ENCODE measurements around the gene P2RX6. TPM values are rescaled to one million over a fixed set of nuclear protein-coding genes. Genes with fewer than 3 reads are reported as not detected.
"Not testable (repeated sequence)": the region's sequence is repeated elsewhere in the genome, so short reads cannot be mapped to it uniquely, and the experiment has no call there.

The P2RX6 gene
- total RNA-seq, 6 donors from 2014 or later = 0.39 to 22.0 (median 0.65) TPM

GRCh38 chr22:21054714-21055563 lies 40.0 kb downstream of the P2RX6 start:
- H3K36me3 ChIP-seq = no peaks in the 10 kb centered on the region
- peak in 1 of 2 donors; percentile 46 for DNase-seq
- ATAC-seq (ENCODE audit: low FRiP score in 2 of 2) = no peak
- H3K4me3 ChIP-seq = no peak overlapping the region
- 80 to 85% methylated on average over 11 of the region's 11 CpGs for WGBS, 2 donors
- TF ChIP-seq EP300 (IDR thresholded peaks at IDR 0.05) (no peak), CTCF (IDR thresholded peaks at IDR 0.05) (no peak), POLR2AphosphoS5 (IDR thresholded peaks at IDR 0.05) (no peak), POLR2A (IDR thresholded peaks at IDR 0.05) (no peak)
- H3K27ac ChIP-seq = no peak overlapping the region
- no peaks in the 10 kb centered on the region for H3K4me1 ChIP-seq
- H3K27me3 ChIP-seq = no peaks in the 10 kb centered on the region
- no peaks in the 10 kb centered on the region for H3K9me3 ChIP-seq

- 50 to 55% methylated on average over 2 to 4 of the region's 4 CpGs for WGBS, 2 donors
- ATAC-seq (ENCODE audit: low FRiP score in 2 of 2) (no peak), DNase-seq (no peak)
- TF ChIP-seq CTCF (IDR thresholded peaks at IDR 0.05) = no peak
- TF ChIP-seq EP300 (IDR thresholded peaks at IDR 0.05) = no peak
- TF ChIP-seq POLR2A (IDR thresholded peaks at IDR 0.05) = no peak
- TF ChIP-seq POLR2AphosphoS5 (IDR thresholded peaks at IDR 0.05) = no peak
- H3K4me1 ChIP-seq = no peaks in the 10 kb centered on the region
- H3K4me3 ChIP-seq = no peak overlapping the region
- no peaks in the 10 kb centered on the region for H3K36me3 ChIP-seq
- no peaks in the 10 kb centered on the region for H3K27me3 ChIP-seq
- H3K9me3 ChIP-seq = no peaks in the 10 kb centered on the region
- H3K27ac ChIP-seq = no peak overlapping the region
Measured at GRCh38 chr22:21055564-21055834, 40.5 kb downstream of the P2RX6 start.

- no peaks in the 10 kb centered on the region for H3K4me1 ChIP-seq
- no peaks in the 10 kb centered on the region for H3K27me3 ChIP-seq
- H3K9me3 ChIP-seq = no peaks in the 10 kb centered on the region
- no peak for TF ChIP-seq POLR2AphosphoS5 (IDR thresholded peaks at IDR 0.05)
- no peak for TF ChIP-seq POLR2A (IDR thresholded peaks at IDR 0.05)
- no peak for TF ChIP-seq CTCF (IDR thresholded peaks at IDR 0.05)
- TF ChIP-seq EP300 (IDR thresholded peaks at IDR 0.05) = no peak
- DNase-seq = no peak
- no peaks in the 10 kb centered on the region for H3K36me3 ChIP-seq
- no peak overlapping the region for H3K4me3 ChIP-seq
- ATAC-seq (ENCODE audit: low FRiP score in 2 of 2) = no peak
- H3K27ac ChIP-seq = no peak overlapping the region
- 27 to 46% methylated on average over 4 to 7 of the region's 7 CpGs for WGBS, 2 donors
Measured at GRCh38 chr22:21055880-21056319, 40.9 kb downstream of the P2RX6 start.

GRCh38 chr22:21060363-21060762 lies 45.4 kb downstream of the P2RX6 start:
- not testable (repeated sequence) for H3K4me3 ChIP-seq; H3K9me3 ChIP-seq; ATAC-seq (ENCODE audit: low FRiP score in 2 of 2); DNase-seq; H3K27me3 ChIP-seq; H3K27ac ChIP-seq; H3K36me3 ChIP-seq; H3K4me1 ChIP-seq
- 89 to 95% methylated on average over 4 to 8 of the region's 8 CpGs for WGBS, 2 donors

GRCh38 chr22:21061660-21062321 lies 46.8 kb downstream of the P2RX6 start:
- H3K36me3 ChIP-seq; H3K27me3 ChIP-seq; H3K9me3 ChIP-seq; H3K4me3 ChIP-seq; DNase-seq; H3K27ac ChIP-seq; ATAC-seq (ENCODE audit: low FRiP score in 2 of 2); H3K4me1 ChIP-seq: not testable (repeated sequence)
- 87 to 91% methylated on average over 15 to 17 of the region's 18 CpGs for WGBS, 2 donors

- not testable (repeated sequence) for H3K9me3 ChIP-seq; H3K36me3 ChIP-seq; H3K27me3 ChIP-seq; H3K27ac ChIP-seq; H3K4me3 ChIP-seq; H3K4me1 ChIP-seq; DNase-seq; ATAC-seq (ENCODE audit: low FRiP score in 2 of 2)
- WGBS, 2 donors = 76 to 90% methylated on average over 11 of the region's 11 CpGs
Measured at GRCh38 chr22:21064425-21064824, 49.5 kb downstream of the P2RX6 start.
